ENCODE data around the gene COQ5. TPM values are rescaled to one million over a fixed set of nuclear protein-coding genes. Genes with fewer than 3 reads are reported as not detected.

COQ5 gene
- total RNA-seq, 2 donors from 2014 or later: 21.9 to 34.3 TPM

- Histone ChIP-seq H3K4me3 (no peak overlapping the region), H3K36me3 (peaks cover 86% of the 10 kb centered on the region), H3K27me3 (no peaks in the 10 kb centered on the region), H3K4me1 (peaks cover 0 to 25% of the 10 kb centered on the region in 2 donors), H3K27ac (no peak overlapping the region), H3K9me3 (no peaks in the 10 kb centered on the region)
- DNase-seq (ENCODE audit: low spot score): no peak
- TF ChIP-seq CTCF (IDR thresholded peaks at IDR 0.05): no peak
Observed at GRCh38 chr12:120557589-120557988, 28.6 kb upstream of the COQ5 start.

- H3K4me3 ChIP-seq: no peak overlapping the region
- no peak for DNase-seq (ENCODE audit: low spot score)
- peaks cover 64% of the 10 kb centered on the region for H3K36me3 ChIP-seq
- H3K9me3 ChIP-seq: no peaks in the 10 kb centered on the region
- H3K4me1 ChIP-seq: peaks cover 0 to 45% of the 10 kb centered on the region in 2 donors
- peak overlapping the region; percentile 15 to 60 for H3K27ac ChIP-seq
- no peaks in the 10 kb centered on the region for H3K27me3 ChIP-seq
- TF ChIP-seq CTCF (IDR thresholded peaks at IDR 0.05): no peak
Observed at GRCh38 chr12:120554678-120555077, 25.7 kb upstream of the COQ5 start.

GRCh38 chr12:120546050-120546386, 17.1 kb upstream of the COQ5 start:
- TF ChIP-seq CTCF (IDR thresholded peaks at IDR 0.05): no peak
- Histone ChIP-seq H3K36me3 (peaks cover 39% of the 10 kb centered on the region), H3K9me3 (no peaks in the 10 kb centered on the region), H3K4me1 (peaks cover 0 to 80% of the 10 kb centered on the region in 2 donors), H3K4me3 (no peak overlapping the region), H3K27ac (no peak overlapping the region), H3K27me3 (no peaks in the 10 kb centered on the region)
- no peak for DNase-seq (ENCODE audit: low spot score)

GRCh38 chr12:120544691-120545090, 15.7 kb upstream of the COQ5 start:
- no peaks in the 10 kb centered on the region for H3K9me3 ChIP-seq
- peaks cover 39% of the 10 kb centered on the region for H3K36me3 ChIP-seq
- H3K4me3 ChIP-seq: no peak overlapping the region
- TF ChIP-seq CTCF (IDR thresholded peaks at IDR 0.05): no peak
- no peak for DNase-seq (ENCODE audit: low spot score)
- H3K27me3 ChIP-seq: no peaks in the 10 kb centered on the region
- H3K4me1 ChIP-seq: peaks cover 0 to 80% of the 10 kb centered on the region in 2 donors
- peak overlapping the region in 1 of 2 donors; percentile 11 for H3K27ac ChIP-seq

- peak overlapping the region; percentile 39 to 95 for H3K27ac ChIP-seq
- H3K27me3 ChIP-seq: no peaks in the 10 kb centered on the region
- H3K4me3 ChIP-seq: no peak overlapping the region
- H3K9me3 ChIP-seq: no peaks in the 10 kb centered on the region
- H3K36me3 ChIP-seq: peaks cover 17% of the 10 kb centered on the region
- DNase-seq (ENCODE audit: low spot score): no peak
- no peak for TF ChIP-seq CTCF (IDR thresholded peaks at IDR 0.05)
- peaks cover 0 to 82% of the 10 kb centered on the region in 2 donors for H3K4me1 ChIP-seq
Observed at GRCh38 chr12:120542166-120542565, 13.2 kb upstream of the COQ5 start.

GRCh38 chr12:120540445-120540844, 11.5 kb upstream of the COQ5 start:
- TF ChIP-seq CTCF (IDR thresholded peaks at IDR 0.05): no peak
- peaks cover 0 to 89% of the 10 kb centered on the region in 2 donors for H3K4me1 ChIP-seq
- H3K27me3 ChIP-seq: no peaks in the 10 kb centered on the region
- H3K36me3 ChIP-seq: peaks cover 5% of the 10 kb centered on the region
- no peaks in the 10 kb centered on the region for H3K9me3 ChIP-seq
- H3K27ac ChIP-seq: peak overlapping the region; percentile 95 to 98
- H3K4me3 ChIP-seq: no peak overlapping the region
- DNase-seq (ENCODE audit: low spot score): no peak
